IPS-20b (cell line): Measurements from ENCODE around the gene ASB12.
"Not testable (repeated sequence)": the region's sequence is repeated elsewhere in the genome, so short reads cannot be mapped to it uniquely, and the experiment has no call there.

Experiments
- H3K27ac ChIP-seq: one replicate; pipeline ENCODE4 v1.5.1; 2013; ENCODE audit warnings: low read length
- H3K27me3 ChIP-seq: 2 replicates; pipeline ENCODE4 v1.6.1; 2013; ENCODE audit warnings: mild to moderate bottlenecking, low read length, inconsistent platforms; ENCODE audit not compliant: insufficient read depth
- H3K36me3 ChIP-seq: 2 replicates; pipeline ENCODE4 v1.6.1; 2013; ENCODE audit warnings: low read depth, mild to moderate bottlenecking, inconsistent platforms, low read length, moderate library complexity; ENCODE audit not compliant: insufficient read depth
- H3K4me1 ChIP-seq: 2 replicates; pipeline ENCODE4 v1.6.1; 2013; ENCODE audit warnings: mild to moderate bottlenecking, control low read depth, inconsistent platforms, low read length, moderate library complexity; ENCODE audit not compliant: insufficient read depth
- H3K4me3 ChIP-seq: 2 replicates; pipeline ENCODE4 v1.5.1; 2013; ENCODE audit warnings: mild to moderate bottlenecking, low read length, inconsistent platforms
- H3K9ac ChIP-seq: 2 replicates; pipeline ENCODE4 v1.6.1; 2013; ENCODE audit warnings: low read depth, mild to moderate bottlenecking, inconsistent platforms, low read length, moderate library complexity
- H3K9me3 ChIP-seq: 2 replicates; pipeline ENCODE4 v1.6.1; 2013; ENCODE audit warnings: mild to moderate bottlenecking, low read depth, low read length, inconsistent platforms; ENCODE audit not compliant: insufficient read depth

ASB12 gene, protein sequence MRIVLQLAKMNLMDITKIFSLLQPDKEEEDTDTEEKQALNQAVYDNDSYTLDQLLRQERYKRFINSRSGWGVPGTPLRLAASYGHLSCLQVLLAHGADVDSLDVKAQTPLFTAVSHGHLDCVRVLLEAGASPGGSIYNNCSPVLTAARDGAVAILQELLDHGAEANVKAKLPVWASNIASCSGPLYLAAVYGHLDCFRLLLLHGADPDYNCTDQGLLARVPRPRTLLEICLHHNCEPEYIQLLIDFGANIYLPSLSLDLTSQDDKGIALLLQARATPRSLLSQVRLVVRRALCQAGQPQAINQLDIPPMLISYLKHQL

DNA sequence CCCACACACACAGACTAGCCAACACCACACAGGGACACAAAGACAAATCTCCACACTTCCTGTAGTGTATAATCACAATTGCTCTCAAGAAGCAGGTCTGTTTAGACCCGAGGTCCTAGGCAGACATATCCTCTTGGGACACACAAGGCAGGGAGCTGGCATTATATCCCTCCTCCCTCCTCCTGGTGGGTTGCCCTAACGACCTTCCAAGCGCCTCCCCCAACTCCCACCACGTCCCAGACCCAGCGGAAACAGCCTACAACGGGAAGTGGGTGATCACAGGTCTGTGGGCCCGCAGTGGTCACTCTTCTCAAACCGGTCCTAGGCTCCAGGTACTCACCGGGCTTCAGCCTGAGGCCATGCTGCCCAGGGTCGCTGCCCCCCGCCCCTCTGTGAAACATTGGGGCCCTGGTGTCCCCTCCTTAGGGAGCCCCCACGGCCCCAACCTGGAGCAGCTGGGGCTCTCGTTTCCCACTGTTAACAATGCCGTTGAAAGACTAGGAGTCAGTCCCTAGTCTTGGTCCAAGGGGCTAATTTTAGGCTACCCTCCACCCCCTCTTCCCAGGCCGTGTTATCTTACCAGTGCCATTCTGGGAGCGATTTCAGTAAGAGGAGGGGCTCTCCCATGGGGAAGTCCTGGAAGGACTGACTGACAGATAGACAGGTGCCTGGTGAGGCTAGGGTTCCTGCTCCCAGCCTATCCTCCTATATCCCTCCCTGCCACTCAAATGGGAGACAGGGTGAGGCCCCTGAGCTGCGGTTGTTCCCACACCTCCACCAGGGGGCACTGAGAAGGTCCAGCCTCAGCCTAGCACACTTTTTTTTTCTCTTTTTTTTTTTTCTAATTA, at the start of gene ASB12:
Gene ASB12, minus strand, starts transcription at position 485 of the 848 bp plus-strand sequence. CDS start 4,957 bp downstream, outside the sequence.
- Histone ChIP-seq H3K27ac (no peak within 1 kb of the TSS), H3K4me3 (no peak within 1 kb of the TSS), H3K9me3 (no peaks in the 10 kb centered on the region), H3K4me1 (no peaks in the 10 kb centered on the region), H3K36me3 (no peaks in the 10 kb centered on the region), H3K9ac (no peak within 1 kb of the TSS), H3K27me3 (no peaks in the 10 kb centered on the region)

DNA sequence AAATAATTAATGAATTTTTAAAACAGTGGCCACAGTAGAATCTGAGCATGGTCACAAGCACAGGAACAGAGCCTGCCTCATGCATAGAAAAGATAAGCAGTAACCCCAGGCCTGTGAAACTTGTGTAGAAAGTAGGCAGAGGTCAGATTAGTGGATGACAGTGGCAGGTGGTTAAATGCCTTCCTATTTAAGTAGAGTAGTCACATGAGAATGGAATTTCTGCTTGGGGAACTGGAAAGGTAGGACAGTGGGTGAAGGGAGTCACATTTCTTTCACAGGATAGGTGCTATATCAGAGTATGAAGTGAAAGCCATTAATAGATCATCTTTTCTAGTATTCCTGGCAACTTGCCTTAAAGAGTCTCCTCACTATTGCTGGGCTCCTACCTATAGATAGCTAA, 34.9 kb upstream of the ASB12 start:
- no peaks in the 10 kb centered on the region for H3K27me3 ChIP-seq
- H3K4me1 ChIP-seq = no peaks in the 10 kb centered on the region
- H3K9ac ChIP-seq = no peak overlapping the region
- no peaks in the 10 kb centered on the region for H3K9me3 ChIP-seq
- no peaks in the 10 kb centered on the region for H3K36me3 ChIP-seq
- H3K4me3 ChIP-seq = no peak overlapping the region
- no peak overlapping the region for H3K27ac ChIP-seq

DNA sequence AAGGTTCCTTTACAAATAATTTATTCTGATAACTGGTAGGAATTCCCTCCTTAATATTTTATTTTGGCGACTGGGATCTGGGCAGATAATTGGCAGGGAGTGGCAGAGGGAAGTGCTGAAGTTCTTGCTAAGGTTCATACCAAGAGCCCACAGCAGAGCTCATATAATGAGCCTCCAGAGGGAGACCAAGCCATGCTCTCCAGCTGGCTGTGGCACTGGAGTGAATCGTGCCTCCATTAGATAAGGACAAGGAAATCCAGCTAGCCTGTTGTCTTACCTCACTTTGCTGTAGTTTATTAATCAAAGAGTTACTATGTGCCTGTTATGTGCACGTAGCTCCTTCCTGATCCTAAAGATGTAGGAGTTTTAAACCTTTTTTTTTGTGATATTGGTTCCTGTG, 1.3 kb downstream of the ASB12 start:
- no peaks in the 10 kb centered on the region for H3K27me3 ChIP-seq
- H3K27ac ChIP-seq = no peak overlapping the region

DNA sequence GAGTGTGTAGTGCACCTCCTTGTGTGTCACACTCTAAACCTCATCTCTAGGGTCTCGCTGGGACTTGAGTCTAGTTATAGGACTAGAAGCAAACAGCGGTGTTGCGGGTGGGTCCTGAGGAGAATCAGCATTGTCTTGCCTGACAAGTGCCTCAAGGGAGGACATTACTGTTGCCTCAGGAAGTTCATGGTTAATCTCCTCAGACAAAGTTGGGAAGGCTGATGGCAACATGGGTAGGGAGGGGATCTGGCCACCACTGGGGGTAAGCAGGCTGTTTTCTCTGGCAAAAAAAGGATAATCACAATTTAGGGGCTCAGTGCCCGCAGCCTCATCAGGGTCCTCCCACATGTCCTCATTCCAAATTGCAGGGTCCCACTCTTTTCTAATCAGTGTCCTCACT, 12.4 kb downstream of the ASB12 start:
- Histone ChIP-seq H3K4me1 (no peaks in the 10 kb centered on the region), H3K4me3 (no peak overlapping the region), H3K36me3 (no peaks in the 10 kb centered on the region), H3K9ac (no peak overlapping the region), H3K9me3 (no peaks in the 10 kb centered on the region), H3K27ac (no peak overlapping the region), H3K27me3 (no peaks in the 10 kb centered on the region)

More for the DNA sequence above, 1.3 kb downstream of the ASB12 start:
- Histone ChIP-seq H3K36me3 (no peaks in the 10 kb centered on the region), H3K9me3 (no peaks in the 10 kb centered on the region), H3K4me3 (no peak overlapping the region), H3K4me1 (no peaks in the 10 kb centered on the region), H3K9ac (no peak overlapping the region)

DNA sequence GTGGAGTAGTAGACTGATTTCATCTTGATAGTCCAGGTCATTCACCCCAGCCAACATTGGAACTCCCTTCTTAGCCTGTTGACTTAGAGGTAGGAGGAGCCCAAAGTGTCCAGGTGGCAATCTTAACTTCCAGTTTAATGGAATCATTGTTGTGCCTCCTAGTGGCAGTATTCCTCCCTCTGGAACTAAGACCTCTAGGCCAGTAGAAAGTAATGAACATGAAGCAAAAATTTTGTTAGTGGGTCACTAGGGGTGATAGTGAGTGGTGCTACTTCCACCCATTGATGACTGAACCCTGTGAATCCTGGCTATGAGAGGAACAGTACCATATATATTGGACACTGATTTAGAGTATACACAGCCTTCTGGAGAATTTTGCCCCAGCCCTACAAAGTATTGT, 16.4 kb downstream of the ASB12 start:
- H3K27ac ChIP-seq, H3K4me1 ChIP-seq, H3K9ac ChIP-seq, H3K4me3 ChIP-seq, H3K36me3 ChIP-seq, H3K9me3 ChIP-seq, H3K27me3 ChIP-seq: not testable (repeated sequence)

DNA sequence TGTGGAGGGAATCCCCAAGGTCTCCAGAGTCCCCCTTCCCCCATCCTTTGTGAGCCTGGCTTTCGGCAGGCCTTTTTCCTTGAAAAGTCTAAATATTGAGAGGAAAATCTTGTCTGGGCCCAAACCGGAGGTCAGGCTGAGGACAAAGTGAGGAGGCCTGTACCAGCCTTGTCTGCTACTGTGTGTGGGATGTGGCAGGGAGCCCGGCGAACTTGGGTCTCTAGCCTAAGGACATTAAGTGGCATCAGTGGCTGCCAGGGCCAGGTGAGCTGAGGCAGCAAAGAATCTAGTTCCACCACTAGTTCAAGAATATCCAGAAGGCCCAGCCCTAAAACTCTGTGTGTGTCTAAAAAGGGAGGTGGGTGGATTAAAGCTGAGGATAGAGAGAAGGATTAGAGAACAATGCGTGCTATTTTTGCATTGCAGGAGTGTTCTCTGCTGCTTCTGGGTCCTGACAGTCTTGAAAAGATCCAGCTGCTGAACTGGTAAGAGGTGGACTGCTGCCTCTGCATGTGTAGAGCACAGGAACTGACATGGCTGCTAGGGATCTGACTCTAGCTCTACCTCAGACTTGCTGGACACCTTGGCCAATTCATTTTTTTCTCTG, 23.7 kb downstream of the ASB12 start:
- Histone ChIP-seq H3K27me3 (peaks cover 21% of the 10 kb centered on the region), H3K9me3 (no peaks in the 10 kb centered on the region), H3K4me1 (no peaks in the 10 kb centered on the region), H3K4me3 (peak overlapping the region; percentile 73; the same call in 1 of the 2 replicates), H3K36me3 (no peaks in the 10 kb centered on the region), H3K27ac (no peak overlapping the region), H3K9ac (peak overlapping the region; percentile 69; the same call in 1 of the 2 replicates)

DNA sequence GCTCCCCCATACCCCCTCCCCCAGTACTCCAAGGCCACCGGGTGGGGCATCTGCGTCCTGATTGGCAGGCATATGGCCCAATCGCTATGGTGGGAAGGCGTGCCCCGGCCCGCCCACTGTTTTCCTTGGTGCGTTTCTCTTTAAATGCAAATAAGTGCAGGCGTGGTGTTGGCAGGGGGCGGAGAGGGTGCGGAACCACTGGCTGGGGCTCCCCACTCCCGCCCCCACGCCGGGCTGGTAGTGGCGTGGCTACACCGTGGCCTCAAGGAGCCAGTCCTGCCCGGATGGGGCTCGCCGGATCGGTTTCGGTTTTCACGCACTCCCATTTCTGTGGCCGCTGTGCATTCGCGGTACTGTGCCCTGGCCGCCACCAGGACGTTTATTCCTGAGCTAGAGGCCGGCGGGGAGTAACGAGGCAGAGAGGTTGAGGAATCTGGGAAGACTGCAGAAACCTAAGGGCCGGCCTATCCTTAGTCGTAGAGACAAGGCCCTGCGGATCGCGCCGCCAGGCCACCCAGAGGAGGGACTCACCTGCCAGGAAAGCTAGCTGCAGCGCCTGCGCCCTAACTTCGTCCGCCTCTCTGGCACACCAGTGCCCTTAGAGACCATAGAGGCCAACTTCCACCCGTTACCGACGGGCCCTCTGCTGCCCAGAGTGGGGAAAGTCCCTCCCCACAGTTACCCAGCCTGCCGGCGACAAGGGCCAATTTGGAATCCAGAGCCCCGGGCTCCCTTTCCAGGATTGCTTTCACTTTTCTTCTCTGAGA, 24.5 kb downstream of the ASB12 start:
- Histone ChIP-seq H3K27me3 (peaks cover 21% of the 10 kb centered on the region), H3K36me3 (no peaks in the 10 kb centered on the region), H3K4me3 (peak overlapping the region; percentile 73), H3K4me1 (no peaks in the 10 kb centered on the region), H3K9me3 (no peaks in the 10 kb centered on the region), H3K9ac (peak overlapping the region; percentile 69; the same call in 1 of the 2 replicates), H3K27ac (no peak overlapping the region)

DNA sequence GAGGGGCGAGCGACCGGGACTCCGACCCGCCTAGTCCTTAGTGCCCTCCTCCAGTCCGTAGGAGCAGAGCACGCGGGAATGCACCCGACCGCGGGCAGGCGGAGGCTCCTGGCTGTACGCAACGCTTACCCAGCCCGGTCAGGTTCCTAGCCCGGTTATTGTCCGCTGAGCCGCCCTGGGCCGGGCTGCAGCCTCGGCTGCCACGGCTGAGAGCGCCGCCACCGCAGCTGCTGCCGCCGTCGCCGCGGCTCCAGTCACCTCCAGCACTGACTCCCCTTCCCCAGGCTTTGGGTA, 25.0 kb downstream of the ASB12 start, which contains the start of gene AMER1:
Gene AMER1, minus strand, starts transcription at position 268 of the 294 bp plus-strand sequence. CDS start 12,422 bp downstream, outside the sequence.
- no peaks in the 10 kb centered on the region for H3K4me1 ChIP-seq
- no peaks in the 10 kb centered on the region for H3K36me3 ChIP-seq
- H3K9ac ChIP-seq = peak within 1 kb of the TSS; percentile 69; the same call in 1 of the 2 replicates
- peaks cover 21% of the 10 kb centered on the region for H3K27me3 ChIP-seq
- no peaks in the 10 kb centered on the region for H3K9me3 ChIP-seq
- H3K27ac ChIP-seq = no peak within 1 kb of the TSS
- H3K4me3 ChIP-seq = peak within 1 kb of the TSS; percentile 73

DNA sequence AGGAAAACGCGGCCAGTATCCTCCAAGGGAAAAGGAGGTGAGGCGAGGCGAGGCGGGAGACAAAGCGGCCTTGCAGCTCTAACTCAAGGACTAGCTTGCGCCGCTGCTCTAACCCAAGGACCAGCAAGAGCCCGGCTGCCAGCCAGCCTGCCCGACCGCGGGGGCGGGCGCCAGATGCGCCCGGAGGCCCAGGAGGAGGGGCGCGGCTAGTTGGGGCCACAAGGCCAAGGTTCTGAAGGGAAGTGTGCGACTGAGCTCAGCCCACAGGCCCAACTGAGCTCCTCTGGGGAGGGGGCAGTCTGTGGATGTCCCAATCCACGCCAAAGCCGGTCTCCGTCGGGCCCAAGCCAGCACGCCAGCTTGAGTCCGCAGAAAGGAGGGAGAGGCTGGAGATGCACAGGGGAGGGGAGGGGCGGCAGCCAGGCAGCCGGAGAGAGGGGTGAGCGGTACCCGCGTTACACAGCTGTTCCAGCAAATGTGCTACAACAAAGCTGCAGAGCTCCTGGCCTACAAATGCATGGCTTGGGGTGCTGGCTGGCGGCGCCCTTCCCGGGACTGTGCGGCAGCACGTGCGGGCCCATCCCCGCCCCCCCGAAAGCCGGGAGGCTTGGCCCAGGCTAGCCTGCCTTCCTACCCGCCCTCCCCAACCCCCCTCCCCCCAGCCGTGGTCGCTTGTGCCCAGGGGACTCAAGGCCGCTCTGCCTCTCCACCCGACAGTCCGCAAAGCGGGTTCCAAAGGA, 25.5 kb downstream of the ASB12 start:
- Histone ChIP-seq H3K9me3 (no peaks in the 10 kb centered on the region), H3K9ac (peak overlapping the region; percentile 56; the same call in 1 of the 2 replicates), H3K36me3 (no peaks in the 10 kb centered on the region), H3K27ac (no peak overlapping the region), H3K4me3 (peak overlapping the region; percentile 73), H3K4me1 (no peaks in the 10 kb centered on the region), H3K27me3 (peaks cover 21% of the 10 kb centered on the region)

DNA sequence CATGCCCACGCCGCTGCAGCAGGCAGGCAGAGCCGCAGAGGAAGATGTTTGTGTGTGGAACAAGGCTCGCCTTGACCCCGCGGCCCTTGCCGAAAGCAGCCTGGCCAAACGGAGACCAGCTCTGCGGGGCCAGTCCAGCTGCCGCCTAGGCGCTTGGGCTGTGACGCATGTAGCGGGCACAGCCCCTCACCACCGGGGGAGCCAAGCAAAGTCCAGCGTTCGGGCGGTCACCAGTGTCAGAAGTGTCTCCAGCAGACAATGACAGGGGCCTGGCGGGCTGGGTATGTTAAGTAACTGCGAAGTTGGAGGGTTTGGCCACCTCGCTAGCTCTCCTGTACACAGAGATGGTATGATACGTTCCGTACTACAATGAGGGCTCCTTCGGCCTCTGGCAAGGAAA, 26.2 kb downstream of the ASB12 start:
- Histone ChIP-seq H3K36me3 (no peaks in the 10 kb centered on the region), H3K4me1 (no peaks in the 10 kb centered on the region), H3K9ac (peak overlapping the region; percentile 56; the same call in 1 of the 2 replicates), H3K27me3 (peaks cover 21% of the 10 kb centered on the region), H3K27ac (no peak overlapping the region), H3K9me3 (no peaks in the 10 kb centered on the region), H3K4me3 (peak overlapping the region; percentile 73)
